Right ventricle myocardium superior (tissue), 1 donor: ENCODE data around the gene DENND5A. TPM values are rescaled to one million over a fixed set of nuclear protein-coding genes. Genes with fewer than 3 reads are reported as not detected.
"Not testable (repeated sequence)": the region's sequence is repeated elsewhere in the genome, so short reads cannot be mapped to it uniquely, and the experiment has no call there.

ENCODE experiments used
- ATAC-seq: fragments of 200-7000 bp; cut with Tn5 transposase; one replicate; pipeline ENCODE4 v1.9.1; 2020; ENCODE audit warnings: mild to moderate bottlenecking; ENCODE audit not compliant: poor library complexity
- DNase-seq: peaks from one replicate; pipeline ENCODE4 v3.0.0-alpha.2; 2020
- intact Hi-C: fragments of 100-400 bp; cut with DNase I; formaldehyde crosslinking; loops from one replicate; pipeline ENCODE4 v1.11.2; 2022
- total RNA-seq: library from RNA; stranded (reverse); fragmentation: NEBNext Ultra II Directional; extraction: Animal tissue kit (Norgen Biotek cat#: 25700); gene quantifications from one replicate; pipeline ENCODE4 v1.2.1, GENCODE V29; 2021
- donor health status: DM: no; HTN: yes; CAD: no; lungs with severe emphysema.

DENND5A gene
- total RNA-seq, 1 donor from 2014 or later, result 96.1 TPM

GRCh38 chr11:9126636-9127035 lies 138.5 kb downstream of the DENND5A start:
- intact Hi-C loops, result no loop called here
- DNase-seq (no peak), ATAC-seq (no peak)

DNA sequence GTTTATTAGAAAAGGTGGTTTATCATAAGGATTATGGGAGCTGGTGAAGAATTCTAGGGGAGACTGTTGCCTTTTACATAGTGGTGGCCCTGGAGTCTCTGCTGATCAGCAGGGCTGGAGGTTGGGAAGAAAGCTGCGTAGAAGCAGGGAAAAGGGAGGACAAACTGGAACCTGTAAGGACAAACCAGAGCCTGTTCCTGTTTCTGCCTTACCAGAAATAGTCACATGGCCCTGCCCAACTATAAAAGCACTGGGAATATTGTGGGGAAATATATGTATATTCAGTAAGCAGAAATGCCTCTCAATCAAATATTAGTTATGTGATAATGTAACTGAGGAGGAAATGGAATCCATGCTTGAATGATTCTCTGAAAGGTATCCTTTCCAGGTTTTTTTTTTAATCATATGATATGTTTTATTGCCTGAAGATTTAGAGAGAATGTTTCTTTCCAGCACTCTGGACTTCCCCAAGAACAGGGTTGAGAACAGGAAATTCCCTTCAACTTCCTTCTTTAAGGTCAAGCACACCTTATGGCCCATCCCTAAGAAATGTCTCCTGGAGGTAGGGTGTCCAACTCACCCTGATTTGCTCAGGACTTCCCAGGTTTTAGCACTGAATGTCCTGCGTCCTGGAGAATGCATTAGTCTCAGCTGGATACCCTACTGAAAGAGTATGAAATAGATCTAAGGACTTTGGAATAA lies 139.8 kb downstream of the DENND5A start:
- ATAC-seq, result no peak
- intact Hi-C loops, result no loop called here
- no peak for DNase-seq

GRCh38 chr11:9123595-9124304 lies 141.4 kb downstream of the DENND5A start:
- intact Hi-C loops, result no loop called here
- ATAC-seq, result no peak
- no peak for DNase-seq

- intact Hi-C loops, result no loop called here
Measured at GRCh38 chr11:9121469-9121796, 143.7 kb downstream of the DENND5A start.

DNA sequence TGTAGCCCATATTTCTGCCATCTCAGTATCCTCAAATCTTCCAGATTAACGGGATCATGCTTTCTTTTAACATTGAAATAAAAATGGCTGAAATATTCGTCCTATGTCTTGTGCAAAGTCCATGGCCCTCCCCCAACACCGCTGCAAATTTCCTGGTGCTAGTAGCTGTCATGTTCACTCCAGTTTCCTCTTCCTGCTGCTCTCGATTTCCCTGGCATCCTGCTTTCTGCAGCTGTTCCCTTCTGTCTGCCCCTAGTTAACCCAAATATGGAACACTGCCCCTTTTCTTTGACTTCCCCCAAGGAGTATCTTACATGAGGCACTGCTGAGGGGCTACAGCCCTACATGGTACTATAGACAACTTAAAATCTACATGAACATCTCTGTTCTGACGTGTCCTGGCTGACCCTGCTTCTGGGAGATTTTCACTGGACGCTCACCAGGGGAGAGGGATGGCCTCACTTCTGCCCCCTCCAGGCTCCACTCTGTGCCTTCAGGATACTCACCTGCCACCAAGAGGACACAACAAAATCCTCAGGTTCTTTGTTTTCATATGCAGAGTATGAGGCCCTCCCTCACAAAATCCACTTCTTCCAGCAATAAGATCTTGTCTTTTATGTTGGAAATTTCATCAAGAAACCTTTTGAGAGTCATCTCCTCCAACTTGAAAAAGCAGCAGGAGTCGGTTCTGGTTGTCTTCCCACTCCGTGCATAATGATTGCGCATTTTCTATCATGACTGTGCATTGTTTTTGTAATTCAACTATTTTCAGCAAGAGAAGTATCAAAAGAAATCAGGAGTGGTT lies 144.3 kb downstream of the DENND5A start:
- no peak for DNase-seq
- intact Hi-C loops, result no loop called here
- no peak for ATAC-seq

More at GRCh38 chr11:9121469-9121796, 143.7 kb downstream of the DENND5A start:
- no peak for DNase-seq
- ATAC-seq, result no peak

GRCh38 chr11:9118277-9118676 lies 146.9 kb downstream of the DENND5A start:
- intact Hi-C loops, result no loop called here
- no peak for ATAC-seq
- DNase-seq, result no peak

GRCh38 chr11:9112075-9112474 lies 153.1 kb downstream of the DENND5A start:
- intact Hi-C loops, result no loop called here
- no peak for ATAC-seq
- no peak for DNase-seq

DNA sequence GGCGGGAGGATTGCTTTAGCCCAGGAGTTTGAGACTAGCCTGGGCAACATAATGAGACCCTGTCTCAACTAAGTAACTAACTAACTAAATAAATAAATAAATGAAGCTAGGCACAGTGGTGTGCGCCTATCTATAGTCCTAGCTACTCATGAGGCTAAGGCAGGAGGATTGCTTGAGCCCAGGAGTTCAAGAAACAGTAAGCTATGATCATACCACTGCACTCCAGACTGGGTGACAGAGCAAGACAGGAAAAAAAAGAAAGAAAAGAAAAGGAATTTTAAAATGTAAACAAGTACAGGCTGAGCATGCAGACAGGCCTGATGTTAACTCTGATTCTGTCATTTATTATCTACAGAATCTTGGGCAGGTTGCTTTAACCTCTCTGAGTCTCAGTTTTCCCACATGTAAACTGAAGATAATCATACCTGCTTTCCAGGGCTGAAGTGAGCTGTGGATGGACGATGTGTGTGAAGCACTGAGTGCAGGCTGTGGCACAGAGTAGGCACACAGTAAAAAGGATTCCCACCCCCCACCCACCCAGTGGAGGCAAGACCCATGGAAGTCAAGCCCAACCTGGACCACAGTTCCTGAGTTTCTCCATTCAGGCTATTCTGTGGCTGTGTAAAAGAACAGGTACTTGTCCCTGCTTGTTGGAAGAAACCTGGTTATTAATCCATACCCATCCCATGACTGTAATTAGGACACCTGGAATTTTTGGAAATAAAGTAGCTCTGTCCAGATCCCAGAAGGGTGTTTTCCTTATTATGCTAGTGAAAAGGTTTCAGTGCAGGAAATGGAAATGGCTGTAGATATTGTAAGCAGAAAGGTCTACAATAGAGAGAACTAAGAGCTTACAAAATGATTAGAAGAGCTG lies 155.1 kb downstream of the DENND5A start:
- intact Hi-C loops, result no loop called here
- no peak for ATAC-seq
- no peak for DNase-seq

GRCh38 chr11:9104580-9104979 lies 160.6 kb downstream of the DENND5A start:
- DNase-seq (no peak), ATAC-seq (no peak)
- intact Hi-C loops, result no loop called here

- ATAC-seq (no peak), DNase-seq (no peak)
- intact Hi-C loops, result no loop called here
Measured at GRCh38 chr11:9103542-9104276, 161.4 kb downstream of the DENND5A start.

DNA sequence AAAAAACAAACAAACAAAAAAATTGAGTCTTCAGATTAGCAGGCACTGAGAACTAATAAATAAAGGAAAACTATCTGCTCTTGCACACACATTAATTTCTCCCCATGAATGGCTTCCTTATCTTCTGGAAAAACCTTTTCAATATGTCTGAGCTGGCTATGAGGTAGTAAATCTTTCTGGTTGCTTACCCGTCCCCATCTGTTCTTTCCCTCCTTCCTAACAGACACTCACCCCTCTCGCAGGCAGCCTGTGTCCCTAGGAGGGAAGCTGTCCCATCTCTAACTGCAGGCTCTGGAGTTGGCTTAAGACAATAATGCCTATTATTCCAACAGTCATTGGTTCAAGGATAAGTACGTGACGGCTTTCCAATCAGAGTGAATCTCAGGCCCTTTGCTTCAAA lies 165.5 kb downstream of the DENND5A start:
- no peak for ATAC-seq
- intact Hi-C loops, result no loop called here
- DNase-seq, result no peak

GRCh38 chr11:9098455-9098854 lies 166.7 kb downstream of the DENND5A start:
- ATAC-seq, intact Hi-C loops: not testable (repeated sequence)

DNA sequence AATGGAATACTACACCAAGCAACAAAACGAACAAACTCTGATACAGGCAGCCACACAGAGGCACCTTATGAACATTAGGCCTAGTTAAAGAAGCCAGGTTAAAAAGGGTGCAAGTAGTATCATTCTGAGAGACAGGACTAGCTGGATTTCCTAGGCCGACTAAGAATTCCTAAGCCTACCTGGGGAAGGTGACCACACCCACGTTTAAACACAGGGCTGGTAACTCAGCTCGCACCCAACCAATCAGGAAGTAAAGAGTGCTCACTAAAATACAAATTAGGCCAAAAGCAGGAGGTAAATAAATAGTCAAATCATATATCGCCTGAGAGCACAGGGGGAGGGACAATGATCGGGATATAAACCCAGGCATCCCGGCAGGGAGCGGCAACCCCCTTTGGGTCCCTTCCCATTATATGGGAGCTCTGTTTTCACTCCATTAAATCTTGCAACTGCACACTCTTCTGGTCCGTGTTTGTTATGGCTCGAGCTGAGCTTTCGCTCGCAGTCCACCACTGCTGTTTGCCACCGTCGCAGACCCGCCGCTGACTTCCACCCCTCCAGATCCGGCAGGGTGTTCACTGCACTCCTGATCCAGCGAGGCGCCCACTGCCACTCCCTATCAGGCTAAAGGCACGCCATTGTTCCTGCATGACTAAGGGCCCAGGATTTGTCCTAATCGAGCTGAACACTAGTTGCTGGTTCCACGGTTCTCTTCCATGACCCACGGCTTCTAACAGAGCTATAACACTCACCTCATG lies 167.8 kb downstream of the DENND5A start:
- intact Hi-C loops, DNase-seq, ATAC-seq: not testable (repeated sequence)

More at GRCh38 chr11:9098455-9098854, 166.7 kb downstream of the DENND5A start:
- not testable (repeated sequence) for DNase-seq

GRCh38 chr11:9096427-9096826 lies 168.7 kb downstream of the DENND5A start:
- intact Hi-C loops, result no loop called here
- DNase-seq (no peak), ATAC-seq (no peak)

DNA sequence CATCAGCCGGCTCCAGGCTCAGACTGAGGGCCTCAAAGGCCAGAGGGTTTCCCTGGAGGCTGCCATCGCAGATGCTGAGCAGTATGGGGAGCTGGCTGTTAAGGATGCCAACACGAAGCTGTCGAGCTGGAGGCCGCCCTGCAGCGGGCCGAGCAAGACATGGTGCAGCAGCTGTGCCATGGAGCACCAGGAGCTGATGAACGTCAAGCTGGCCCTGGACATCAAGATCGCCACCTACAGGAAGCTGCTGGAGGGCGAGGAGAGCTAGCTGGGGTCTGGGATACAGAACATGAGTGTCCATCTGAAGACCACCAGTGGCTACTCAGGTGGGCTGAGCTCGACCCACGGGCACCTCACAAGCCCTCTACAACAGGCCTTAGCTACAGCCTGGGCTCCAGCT lies 169.7 kb downstream of the DENND5A start:
- DNase-seq, result no peak
- intact Hi-C loops, result no loop called here
- no peak for ATAC-seq

DNA sequence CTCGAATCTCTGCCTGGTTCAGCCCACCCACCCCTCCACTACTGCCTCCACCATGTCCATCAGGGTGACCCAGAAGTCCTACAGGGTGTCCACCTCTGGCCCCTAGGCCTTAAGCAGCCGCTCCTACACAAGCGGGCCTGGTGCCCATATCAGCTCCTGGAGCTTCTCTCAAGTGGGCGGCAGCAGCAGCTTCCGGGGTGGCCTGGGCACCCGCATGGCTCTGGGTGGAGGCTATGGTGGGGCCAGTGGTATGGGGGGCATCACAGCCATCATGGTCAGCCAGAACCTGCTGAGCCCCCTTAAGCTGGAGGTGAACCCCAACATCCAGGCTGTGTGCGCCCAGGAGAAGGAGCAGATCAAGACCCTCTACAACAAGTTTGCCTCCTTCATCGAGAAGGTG lies 170.7 kb downstream of the DENND5A start:
- intact Hi-C loops, result no loop called here
- ATAC-seq, result no peak
- DNase-seq, result no peak
